ENCODE data around the gene CACNA1G.

CACNA1G gene

DNA sequence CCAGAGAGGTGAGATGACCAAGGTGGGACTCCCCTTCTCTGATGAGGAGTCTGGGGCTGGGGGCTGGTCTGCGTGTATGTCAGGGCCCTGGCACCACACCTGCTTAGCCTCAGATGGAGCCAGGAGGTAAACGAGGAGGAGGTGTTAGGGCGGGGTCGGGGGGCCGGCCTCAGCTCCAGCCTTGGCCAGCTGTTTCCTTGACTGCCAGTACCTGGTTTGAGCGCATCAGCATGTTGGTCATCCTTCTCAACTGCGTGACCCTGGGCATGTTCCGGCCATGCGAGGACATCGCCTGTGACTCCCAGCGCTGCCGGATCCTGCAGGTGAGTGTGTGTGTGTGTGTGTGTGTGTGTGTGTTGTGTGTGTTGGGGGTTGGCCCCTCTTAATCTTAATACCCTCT, 8.1 kb downstream of the CACNA1G start:
- DNase-seq (ENCODE audit: low spot score): no peak

GRCh38 chr17:50569592-50569991, 9.1 kb downstream of the CACNA1G start:
- DNase-seq (ENCODE audit: low spot score): no peak

GRCh38 chr17:50570032-50570431, 9.5 kb downstream of the CACNA1G start:
- DNase-seq (ENCODE audit: low spot score): no peak

GRCh38 chr17:50570528-50570927, 10.0 kb downstream of the CACNA1G start:
- DNase-seq (ENCODE audit: low spot score): no peak

GRCh38 chr17:50571681-50572080, 11.2 kb downstream of the CACNA1G start:
- DNase-seq (ENCODE audit: low spot score): no peak

GRCh38 chr17:50572541-50572940, 12.0 kb downstream of the CACNA1G start:
- DNase-seq (ENCODE audit: low spot score): no peak

DNA sequence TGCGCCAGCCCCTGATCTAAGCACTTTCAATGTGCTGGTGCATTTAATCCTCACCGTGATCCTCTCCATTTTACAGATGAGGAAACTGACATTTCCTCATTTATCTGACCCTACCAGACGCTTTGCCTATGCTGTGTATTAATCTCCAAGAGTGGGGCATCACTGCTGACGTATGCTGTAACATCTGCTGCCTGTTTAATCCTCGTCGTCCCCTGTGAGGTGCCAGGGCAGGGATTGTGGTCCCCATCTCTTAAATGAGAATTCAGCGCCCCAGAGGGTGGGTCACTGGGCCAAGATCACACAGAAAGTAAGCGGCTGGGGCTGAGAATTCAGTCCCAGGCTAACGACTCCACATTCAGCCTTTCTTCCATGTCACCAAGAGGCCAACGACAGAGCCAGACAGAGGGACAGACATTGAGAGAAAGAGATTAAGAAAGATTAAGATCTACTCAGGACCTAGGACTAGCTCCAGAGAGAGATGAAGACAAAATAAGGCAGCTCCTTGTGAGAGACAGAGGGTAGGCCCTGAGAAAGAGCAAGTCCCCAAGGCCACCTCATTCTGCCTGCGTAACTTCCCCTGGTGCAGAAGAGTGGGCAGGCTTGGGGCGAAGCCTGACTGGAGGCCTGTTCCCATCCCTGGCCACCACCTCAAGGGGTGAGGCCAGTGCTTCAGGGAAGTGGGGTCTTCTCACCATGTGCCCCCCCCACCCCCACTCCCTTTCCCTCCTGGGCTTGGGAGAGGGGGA, 13.5 kb downstream of the CACNA1G start:
- DNase-seq (ENCODE audit: low spot score): no peak

- no peak for DNase-seq (ENCODE audit: low spot score)
These were observed 15.2 kb downstream of the CACNA1G start for GRCh38 chr17:50575581-50576210.

GRCh38 chr17:50576864-50577263, 16.3 kb downstream of the CACNA1G start:
- DNase-seq (ENCODE audit: low spot score): no peak

- DNase-seq (ENCODE audit: low spot score): no peak
These were observed 17.0 kb downstream of the CACNA1G start for GRCh38 chr17:50577451-50577954.

- no peak for DNase-seq (ENCODE audit: low spot score)
These were observed 17.7 kb downstream of the CACNA1G start for GRCh38 chr17:50578173-50578572.

DNA sequence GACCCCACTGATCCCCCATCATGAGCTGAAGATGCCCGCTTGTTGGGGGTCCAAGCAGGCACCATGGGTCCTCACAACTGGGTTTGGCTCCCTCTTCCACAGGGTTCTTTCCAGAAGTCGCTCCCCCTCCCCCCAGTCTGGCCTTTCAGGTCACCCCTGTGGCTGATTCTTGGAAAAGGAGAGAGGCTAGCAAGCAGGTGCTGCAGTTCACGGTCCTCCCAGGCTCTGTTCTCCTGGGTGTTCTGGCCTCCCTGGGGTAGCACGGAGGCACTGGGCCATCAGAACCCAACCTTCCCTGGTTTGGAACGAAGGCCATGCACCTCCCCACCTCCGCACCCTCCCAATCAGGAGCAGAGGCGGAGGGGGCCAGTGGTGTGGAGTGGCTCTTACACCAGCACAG, 18.9 kb downstream of the CACNA1G start:
- no peak for DNase-seq (ENCODE audit: low spot score)

GRCh38 chr17:50580646-50581045, 20.1 kb downstream of the CACNA1G start:
- no peak for DNase-seq (ENCODE audit: low spot score)

GRCh38 chr17:50581316-50581715, 20.8 kb downstream of the CACNA1G start:
- DNase-seq (ENCODE audit: low spot score): no peak

GRCh38 chr17:50582741-50583140, 22.2 kb downstream of the CACNA1G start:
- no peak for DNase-seq (ENCODE audit: low spot score)

DNA sequence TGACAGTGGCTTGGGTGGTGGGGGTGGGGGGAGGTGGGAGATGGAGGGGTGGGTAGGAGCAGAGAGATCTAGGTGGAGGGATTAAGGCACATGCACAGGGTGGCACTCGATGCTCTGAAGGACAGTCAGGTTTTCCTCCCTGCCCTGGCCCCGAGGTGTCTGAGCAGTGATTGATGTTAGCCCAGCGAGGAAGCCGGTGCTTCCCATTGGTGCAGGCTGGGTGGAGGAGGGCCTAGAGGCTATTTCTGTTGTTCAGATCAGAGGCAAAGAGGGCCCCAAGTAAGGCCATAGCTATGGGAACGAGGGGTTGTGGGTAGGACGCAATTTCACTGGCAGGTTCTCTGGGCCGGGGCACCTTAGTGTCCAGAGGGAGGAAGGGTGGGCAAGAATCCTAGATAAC, 23.1 kb downstream of the CACNA1G start:
- DNase-seq (ENCODE audit: low spot score): no peak

GRCh38 chr17:50584116-50584515, 23.6 kb downstream of the CACNA1G start:
- DNase-seq (ENCODE audit: low spot score): no peak

DNA sequence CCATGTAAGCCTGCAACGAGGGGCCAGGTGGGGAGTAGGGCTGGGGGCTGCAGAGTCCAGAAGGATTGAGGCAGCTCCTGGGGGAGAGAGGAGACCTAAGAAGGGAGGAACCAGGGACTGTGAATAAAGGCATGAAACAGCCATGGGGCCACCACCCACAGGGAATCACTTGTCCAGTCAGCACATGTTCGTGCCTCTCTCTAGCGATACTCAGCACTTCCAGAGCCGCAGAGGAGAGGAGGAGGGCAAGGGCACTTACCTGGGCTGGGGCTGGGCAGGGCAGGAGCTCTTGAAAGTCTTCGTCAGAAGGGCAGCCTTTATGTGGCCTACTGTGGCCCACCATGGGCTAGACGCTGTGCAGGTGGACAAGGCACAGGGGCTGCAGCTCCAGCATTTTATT, 24.2 kb downstream of the CACNA1G start:
- no peak for DNase-seq (ENCODE audit: low spot score)

DNA sequence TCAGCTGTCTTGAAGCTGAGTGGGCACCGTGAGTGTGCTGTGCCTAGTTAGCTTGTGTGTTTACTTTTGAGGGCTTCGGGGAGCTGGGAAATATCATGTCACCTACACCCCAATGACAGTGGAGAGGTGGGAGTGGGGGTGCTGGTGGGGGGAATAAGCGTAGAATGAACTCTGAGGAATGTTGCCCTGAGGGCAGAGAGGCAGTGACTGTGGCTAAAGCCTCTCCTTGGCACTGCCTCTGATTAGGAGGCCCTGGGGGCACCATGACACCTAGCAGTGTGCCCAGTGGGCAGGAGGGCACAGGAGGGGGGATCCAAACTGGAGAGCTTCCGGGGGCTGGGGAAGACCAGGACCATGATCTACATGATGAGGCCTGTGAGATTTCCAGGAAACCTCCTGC, 24.8 kb downstream of the CACNA1G start:
- no peak for DNase-seq (ENCODE audit: low spot score)

GRCh38 chr17:50585891-50586290, 25.4 kb downstream of the CACNA1G start:
- no peak for DNase-seq (ENCODE audit: low spot score)

DNA sequence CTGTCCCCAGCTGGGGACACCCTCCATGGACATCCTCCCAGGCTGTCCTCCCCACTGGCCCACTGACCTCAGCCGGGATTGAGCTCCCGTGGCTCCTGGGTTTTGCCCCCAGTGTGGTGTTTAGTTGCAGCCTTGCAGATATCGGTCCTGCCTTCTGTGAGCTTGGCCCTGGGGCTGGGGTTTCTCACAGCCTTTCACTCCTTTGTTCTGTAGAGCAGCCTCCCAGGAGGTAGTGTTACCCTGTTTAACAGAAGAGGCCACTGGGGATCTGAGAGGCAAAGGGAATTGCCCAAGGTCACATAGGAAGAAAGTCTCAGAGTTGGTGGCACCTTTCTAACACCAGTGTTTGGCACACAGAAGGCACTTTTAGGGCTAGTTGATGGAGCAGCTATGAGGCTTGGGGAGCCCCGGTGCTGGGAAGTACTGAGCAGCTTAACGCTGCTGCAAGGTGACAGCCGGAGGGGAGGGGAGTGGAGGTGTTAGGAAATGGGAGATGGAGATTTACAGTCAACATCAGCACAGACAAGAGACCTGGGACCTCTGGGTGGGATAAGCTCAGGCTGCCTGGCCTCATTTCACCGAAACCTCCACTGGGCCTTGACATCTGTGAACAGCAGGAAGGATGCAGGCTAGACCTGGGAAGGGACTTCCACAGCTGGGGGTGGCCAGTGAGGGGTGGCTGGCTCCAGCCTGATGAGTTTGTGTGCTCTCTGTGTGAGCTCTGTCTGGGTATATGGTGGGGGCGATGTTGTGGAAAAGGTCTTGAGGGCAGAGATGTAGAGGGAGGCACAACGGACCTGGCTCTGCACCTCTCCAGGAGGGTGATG, 26.1 kb downstream of the CACNA1G start:
- no peak for DNase-seq (ENCODE audit: low spot score)

GRCh38 chr17:50587571-50587970, 27.1 kb downstream of the CACNA1G start:
- no peak for DNase-seq (ENCODE audit: low spot score)

Measured in globus pallidus (tissue), 1 donor.